AG10803 (cell line): Measurements from ENCODE around the gene OR5A2.

Experiments used
- DNase-seq: peaks from one replicate; pipeline ENCODE4 v3.0.0; 2010; ENCODE audit warnings: low read depth
- H3K4me3 ChIP-seq: 2 replicates; pipeline ENCODE4 v1.5.1; 2011; ENCODE audit warnings: mild to moderate bottlenecking, low read length, control low read depth
- TF ChIP-seq, protein P1 (sequence below): conservative IDR thresholded peaks from 2 replicates; pipeline ENCODE4 v1.5.1; 2011; ENCODE audit warnings: mild to moderate bottlenecking, low read length, control low read depth, inconsistent platforms

OR5A2 gene

DNA sequence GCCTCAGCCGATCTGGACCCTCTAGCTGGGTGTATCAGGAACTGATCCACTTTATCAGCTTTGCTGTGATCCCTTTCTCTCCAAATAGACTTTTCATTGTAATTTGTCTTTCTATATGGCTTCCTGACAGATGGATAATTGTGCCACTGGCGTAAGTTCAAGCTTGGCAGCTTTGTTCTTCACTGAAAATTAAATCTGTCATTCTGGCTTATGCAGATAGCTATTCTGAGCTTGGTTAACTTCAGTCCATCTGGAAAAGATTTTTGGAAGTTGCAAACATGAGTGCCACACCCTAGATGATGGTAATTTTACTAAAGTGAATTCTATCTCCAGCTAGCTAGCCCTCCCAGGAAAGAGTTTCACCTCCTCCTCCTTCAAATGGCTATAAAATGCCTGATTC lies 8.1 kb downstream of the OR5A2 start:
- DNase-seq = no peak
- no peak overlapping the region for H3K4me3 ChIP-seq
- TF ChIP-seq, protein P1, sequence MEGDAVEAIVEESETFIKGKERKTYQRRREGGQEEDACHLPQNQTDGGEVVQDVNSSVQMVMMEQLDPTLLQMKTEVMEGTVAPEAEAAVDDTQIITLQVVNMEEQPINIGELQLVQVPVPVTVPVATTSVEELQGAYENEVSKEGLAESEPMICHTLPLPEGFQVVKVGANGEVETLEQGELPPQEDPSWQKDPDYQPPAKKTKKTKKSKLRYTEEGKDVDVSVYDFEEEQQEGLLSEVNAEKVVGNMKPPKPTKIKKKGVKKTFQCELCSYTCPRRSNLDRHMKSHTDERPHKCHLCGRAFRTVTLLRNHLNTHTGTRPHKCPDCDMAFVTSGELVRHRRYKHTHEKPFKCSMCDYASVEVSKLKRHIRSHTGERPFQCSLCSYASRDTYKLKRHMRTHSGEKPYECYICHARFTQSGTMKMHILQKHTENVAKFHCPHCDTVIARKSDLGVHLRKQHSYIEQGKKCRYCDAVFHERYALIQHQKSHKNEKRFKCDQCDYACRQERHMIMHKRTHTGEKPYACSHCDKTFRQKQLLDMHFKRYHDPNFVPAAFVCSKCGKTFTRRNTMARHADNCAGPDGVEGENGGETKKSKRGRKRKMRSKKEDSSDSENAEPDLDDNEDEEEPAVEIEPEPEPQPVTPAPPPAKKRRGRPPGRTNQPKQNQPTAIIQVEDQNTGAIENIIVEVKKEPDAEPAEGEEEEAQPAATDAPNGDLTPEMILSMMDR = no peak

DNA sequence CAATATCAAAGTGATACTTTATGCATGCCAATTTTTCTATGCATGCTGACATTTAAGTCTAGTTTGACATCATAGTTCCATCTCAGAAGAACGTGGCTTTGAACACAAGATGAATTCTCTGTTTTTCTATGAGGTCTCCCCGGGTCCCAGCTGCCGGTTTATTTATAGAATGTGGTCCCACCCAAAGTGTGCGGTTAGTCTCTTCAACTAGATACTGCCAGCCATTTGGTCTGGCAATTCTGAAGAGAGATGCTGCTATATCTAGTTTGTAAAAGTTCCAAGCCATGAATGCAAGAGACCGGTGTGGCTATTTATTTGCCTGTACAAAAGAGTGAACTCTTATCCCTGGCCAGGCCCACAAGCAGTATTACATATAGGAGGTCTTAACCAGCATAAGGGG lies 9.2 kb downstream of the OR5A2 start:
- TF ChIP-seq, protein P1 = no peak
- no peak overlapping the region for H3K4me3 ChIP-seq
- no peak for DNase-seq

DNA sequence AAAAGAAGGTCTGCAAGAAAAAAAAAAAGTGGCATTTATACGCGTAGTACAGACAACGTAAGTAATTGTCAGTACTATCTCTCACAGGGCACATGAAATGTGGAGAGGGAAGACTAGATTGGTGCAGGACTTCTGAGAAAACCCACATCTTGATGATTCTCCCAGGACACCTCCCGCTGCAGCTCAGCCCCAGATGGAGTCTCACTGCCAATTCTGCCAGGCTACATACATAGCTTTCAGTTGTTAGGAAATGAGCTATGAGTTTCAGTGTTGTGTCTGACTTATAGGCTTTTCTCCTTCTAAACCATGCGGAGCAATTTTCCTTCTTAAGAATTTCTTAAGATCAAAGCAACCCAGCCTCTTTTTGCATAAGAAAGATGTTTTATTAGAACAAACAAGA lies 9.6 kb downstream of the OR5A2 start:
- H3K4me3 ChIP-seq = no peak overlapping the region
- no peak for DNase-seq
- TF ChIP-seq, protein P1 = no peak

DNA sequence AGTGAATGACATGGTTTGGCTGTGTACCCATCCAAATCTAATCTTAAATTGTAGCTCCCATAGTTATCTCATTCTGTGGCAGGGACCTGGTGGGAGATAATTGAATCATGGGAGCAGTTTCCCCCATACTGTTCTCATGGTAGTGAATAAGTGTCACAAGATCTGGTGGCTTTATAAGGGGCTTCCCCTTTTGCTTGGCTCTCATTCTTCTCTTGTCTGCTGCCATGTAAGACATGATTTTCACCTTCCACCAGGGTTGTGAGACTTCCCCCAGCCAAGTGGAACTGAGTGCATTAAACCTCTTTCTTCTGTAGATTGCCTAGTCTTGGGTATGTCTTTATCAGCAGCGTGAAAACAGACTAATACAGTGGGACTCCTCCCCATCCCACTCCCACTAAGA lies 11.1 kb downstream of the OR5A2 start:
- DNase-seq = no peak
- TF ChIP-seq, protein P1 = no peak
- H3K4me3 ChIP-seq = no peak overlapping the region

DNA sequence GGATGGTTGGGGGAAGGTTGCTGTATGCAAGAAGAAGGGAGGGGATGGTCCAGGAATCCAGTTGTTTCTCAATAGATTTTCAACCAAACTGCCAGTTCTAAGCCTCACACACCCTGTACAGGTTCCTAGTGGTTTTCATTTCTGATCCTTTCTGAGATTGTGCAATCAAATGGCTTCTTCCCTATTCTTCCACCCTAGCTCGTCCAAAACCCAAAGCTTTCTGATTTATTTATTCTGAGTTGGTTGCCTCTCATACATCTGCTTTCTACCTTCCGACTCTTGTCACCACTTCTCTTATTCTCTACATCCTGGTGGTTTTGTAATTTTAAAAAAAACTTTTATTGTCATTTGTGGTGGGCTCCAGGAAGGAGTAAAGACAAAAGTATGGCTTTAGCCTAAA lies 12.6 kb downstream of the OR5A2 start:
- no peak for DNase-seq
- TF ChIP-seq, protein P1 = no peak
- no peak overlapping the region for H3K4me3 ChIP-seq

DNA sequence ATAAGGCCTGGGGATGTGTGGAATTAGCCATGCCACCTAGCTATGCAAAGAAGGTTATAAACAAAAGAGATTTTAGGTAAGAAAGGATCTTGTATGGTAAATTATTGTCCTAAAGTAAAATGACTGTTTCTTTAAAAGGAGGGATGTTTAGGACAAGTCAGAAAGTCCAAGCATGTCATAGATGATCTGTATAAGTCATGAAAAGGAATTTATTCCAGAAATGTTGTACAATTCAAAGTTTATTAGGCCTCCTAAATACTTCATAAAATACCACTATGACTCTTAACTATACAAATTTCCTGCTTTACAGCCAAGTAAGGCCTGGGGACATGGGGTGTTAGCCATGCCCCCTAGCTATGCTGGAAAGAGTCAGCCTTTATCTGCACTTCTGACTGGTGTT lies 22.7 kb downstream of the OR5A2 start:
- H3K4me3 ChIP-seq = no peak overlapping the region
- TF ChIP-seq, protein P1 = no peak
- no peak for DNase-seq

DNA sequence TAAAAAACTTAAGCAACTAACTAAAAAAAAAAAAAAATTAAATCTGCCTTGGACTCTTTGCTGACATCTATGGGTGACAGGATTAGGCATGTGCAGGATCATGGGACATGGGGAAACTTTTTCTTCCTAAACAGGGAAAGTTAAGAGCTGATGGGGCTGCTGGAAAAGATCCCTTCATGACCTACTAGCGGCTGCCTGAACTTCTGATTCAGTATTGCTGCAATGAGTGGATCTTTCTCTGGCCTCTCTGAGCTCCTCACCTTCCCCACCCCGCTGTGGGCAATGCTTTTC lies 25.0 kb downstream of the OR5A2 start:
- no peak for DNase-seq
- TF ChIP-seq, protein P1 = no peak

More for the DNA sequence above, 25.0 kb downstream of the OR5A2 start:
- H3K4me3 ChIP-seq = no peak overlapping the region
